SKM-1 (cell line): ENCODE results near the gene QRICH2.
"Not testable (repeated sequence)": the region's sequence is repeated elsewhere in the genome, so short reads cannot be mapped to it uniquely, and the experiment has no call there.

ENCODE experiments used
- DNase-seq: peaks from one replicate; lab custom pipeline; 2025; ENCODE audit not compliant: unreplicated experiment; lab: John Stamatoyannopoulos, UW

Gene QRICH2

GRCh38 chr17:76225373-76226086 is 82.5 kb downstream of the QRICH2 start:
- not testable (repeated sequence) for DNase-seq
